Measurements from ENCODE around the gene ASXL2. TPM values are rescaled to one million over a fixed set of nuclear protein-coding genes. Genes with fewer than 3 reads are reported as not detected.
"Not testable (repeated sequence)": the region's sequence is repeated elsewhere in the genome, so short reads cannot be mapped to it uniquely, and the experiment has no call there.

ASXL2 gene
- total and polyA plus RNA-seq, 5 experiments from 2014 or later: 7.6 to 62.2 (median 11.2) TPM

- Mint-ChIP-seq H3K36me3 (peaks cover 0 to 9% (median 0%) of the 10 kb centered on the region in 3 donors), H3K27me3 (no peaks in the 10 kb centered on the region), H3K4me1 (peaks cover 16 to 36% (median 32%) of the 10 kb centered on the region in 4 donors), H3K4me3 (peak overlapping the region; percentile 96 to 99 (median 97)), H3K9me3 (no peaks in the 10 kb centered on the region), H3K27ac (peak overlapping the region; percentile 95 to 99 (median 98))
- POLR2A ChIA-PET: interaction anchor here (0.9 to 2.2 kb wide), 9 partner anchors 16 to 467 kb away, joined by 3 to 21 read pairs (median 6); partner anchors contain the start of genes ADGRF3, DTNB and RAB10
- DNase-seq (no peak), ATAC-seq (no peak)
Measured at GRCh38 chr2:25879133-25879730, 945 bp upstream of the ASXL2 start.

DNA sequence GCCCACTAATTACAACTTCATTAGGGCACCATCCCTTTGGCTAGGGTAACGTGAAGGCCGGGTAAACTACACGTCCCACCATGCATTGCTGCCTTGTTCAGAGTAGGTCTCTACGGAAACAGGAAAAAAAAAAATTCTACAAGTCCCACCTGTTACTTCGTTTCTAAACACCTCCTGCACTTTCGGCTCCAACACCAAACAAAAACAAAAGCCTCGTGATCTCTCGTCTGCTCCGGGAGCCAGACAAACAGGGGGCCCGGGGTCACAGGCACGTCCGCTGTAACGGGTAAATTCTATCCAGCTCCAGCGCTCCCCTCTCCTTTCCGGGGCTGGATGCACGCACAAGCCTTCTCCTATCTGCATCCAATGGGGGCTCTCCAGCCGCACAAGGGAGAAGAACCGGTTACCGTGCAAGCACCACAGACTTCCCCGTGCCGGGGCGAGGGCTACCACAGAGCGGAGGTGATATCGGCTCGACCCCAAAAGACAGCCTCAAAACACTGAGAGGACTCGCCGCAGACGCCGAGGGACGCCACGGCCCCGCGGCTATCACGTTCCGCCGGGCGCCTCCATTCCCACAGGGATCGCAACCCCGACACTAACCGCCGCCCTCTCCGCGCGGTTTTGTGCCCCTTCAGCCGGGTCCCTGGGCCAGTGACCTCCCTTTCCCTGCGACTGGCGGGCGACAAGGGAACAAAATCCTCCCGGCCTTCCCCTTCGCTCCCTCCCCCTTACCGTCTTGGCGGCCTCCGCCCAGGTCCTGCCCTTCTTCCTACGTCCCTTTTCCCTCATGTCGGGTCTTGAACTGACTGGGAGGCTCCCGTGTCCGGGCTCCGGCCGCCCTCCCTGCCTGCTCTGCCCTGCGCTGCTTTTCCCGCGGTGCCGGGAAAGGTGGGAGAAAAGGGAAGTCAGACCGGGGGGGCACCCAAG is 591 bp downstream of the ASXL2 start:
- peak overlapping the region; percentile 96 to 99 (median 97) for H3K4me3 Mint-ChIP-seq
- no peaks in the 10 kb centered on the region for H3K27me3 Mint-ChIP-seq
- no peaks in the 10 kb centered on the region for H3K9me3 Mint-ChIP-seq
- DNase-seq: peak; percentile 30 to 78 (median 60)
- peak overlapping the region; percentile 95 to 99 (median 98) for H3K27ac Mint-ChIP-seq
- peaks cover 0 to 19% (median 0%) of the 10 kb centered on the region in 3 donors for H3K36me3 Mint-ChIP-seq
- POLR2A ChIA-PET: interaction anchor here (0.9 to 2.2 kb wide), 10 partner anchors 18 to 469 kb away, joined by 3 to 21 read pairs (median 6); partner anchors contain the start of genes ADGRF3, DTNB and RAB10
- ATAC-seq: peak; percentile 48 to 55
- peaks cover 18 to 43% (median 39%) of the 10 kb centered on the region in 4 donors for H3K4me1 Mint-ChIP-seq

GRCh38 chr2:25872134-25872533 is 6.2 kb downstream of the ASXL2 start:
- H3K27ac Mint-ChIP-seq: no peak overlapping the region
- peak overlapping the region in 1 of 10 donors; percentile 15 for H3K4me3 Mint-ChIP-seq
- H3K4me1 Mint-ChIP-seq: peaks cover 18 to 46% (median 39%) of the 10 kb centered on the region in 4 donors
- H3K36me3 Mint-ChIP-seq: peaks cover 0 to 61% (median 0%) of the 10 kb centered on the region in 3 donors
- DNase-seq (no peak), ATAC-seq (no peak)
- POLR2A ChIA-PET: no interaction called here
- no peaks in the 10 kb centered on the region for H3K27me3 Mint-ChIP-seq
- H3K9me3 Mint-ChIP-seq: no peaks in the 10 kb centered on the region

- Mint-ChIP-seq H3K4me1 (peaks cover 4 to 26% (median 20%) of the 10 kb centered on the region in 4 donors), H3K4me3 (peak overlapping the region in 1 of 10 donors; percentile 5), H3K27ac (peak overlapping the region in 3 of 10 donors; percentile 18 to 65 (median 49)), H3K9me3 (no peaks in the 10 kb centered on the region), H3K27me3 (no peaks in the 10 kb centered on the region), H3K36me3 (peaks cover 0 to 48% (median 4%) of the 10 kb centered on the region in 3 donors)
- POLR2A ChIA-PET: interaction anchor here (0.8 to 1.0 kb wide), 2 partner anchors 11 to 317 kb away, joined by 3 read pairs; no protein-coding TSS in a partner anchor
- no peak for ATAC-seq
- DNase-seq: no peak
Measured at GRCh38 chr2:25867396-25868003, 10.8 kb downstream of the ASXL2 start.

DNA sequence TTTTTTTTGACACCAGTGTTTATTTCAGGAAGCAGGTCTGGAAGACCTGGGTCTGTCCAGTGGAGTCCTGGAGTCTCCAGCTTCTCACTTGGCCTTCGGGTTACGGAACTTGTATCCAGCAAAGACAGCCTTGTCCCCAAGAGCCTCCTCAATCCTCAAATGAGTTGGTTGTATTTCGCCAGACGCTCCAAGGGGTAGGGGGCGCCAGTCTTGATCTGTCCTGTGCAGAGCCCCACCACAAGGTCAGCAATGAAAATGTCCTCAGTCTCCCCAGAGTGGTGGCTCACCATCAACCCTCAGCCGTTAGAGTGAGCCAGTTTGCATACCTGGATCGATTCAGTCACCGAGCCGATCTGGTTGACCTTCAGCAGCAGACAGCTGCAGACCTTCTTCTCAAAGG is 21.9 kb downstream of the ASXL2 start:
- Mint-ChIP-seq H3K4me3 (no peak overlapping the region), H3K9me3 (no peaks in the 10 kb centered on the region), H3K4me1 (peaks cover 22 to 55% (median 52%) of the 10 kb centered on the region in 4 donors), H3K27ac (no peak overlapping the region), H3K36me3 (peaks cover 0 to 9% (median 3%) of the 10 kb centered on the region in 3 donors), H3K27me3 (no peaks in the 10 kb centered on the region)
- POLR2A ChIA-PET: interaction anchor here (0.8 kb wide), 1 partner anchor 11 kb away, joined by 3 read pairs; no protein-coding TSS in a partner anchor
- ATAC-seq (no peak), DNase-seq (no peak)

GRCh38 chr2:25855065-25855464 is 23.2 kb downstream of the ASXL2 start:
- Mint-ChIP-seq H3K4me3 (no peak overlapping the region), H3K4me1 (peaks cover 26 to 55% (median 51%) of the 10 kb centered on the region in 4 donors), H3K27me3 (no peaks in the 10 kb centered on the region), H3K27ac (no peak overlapping the region), H3K9me3 (no peaks in the 10 kb centered on the region), H3K36me3 (peaks cover 0 to 9% (median 3%) of the 10 kb centered on the region in 3 donors)
- POLR2A ChIA-PET: interaction anchor here (1.5 kb wide), 1 partner anchor 23 kb away, joined by 5 read pairs; the partner anchor contains the start of gene ASXL2
- ATAC-seq: no peak
- no peak for DNase-seq

DNA sequence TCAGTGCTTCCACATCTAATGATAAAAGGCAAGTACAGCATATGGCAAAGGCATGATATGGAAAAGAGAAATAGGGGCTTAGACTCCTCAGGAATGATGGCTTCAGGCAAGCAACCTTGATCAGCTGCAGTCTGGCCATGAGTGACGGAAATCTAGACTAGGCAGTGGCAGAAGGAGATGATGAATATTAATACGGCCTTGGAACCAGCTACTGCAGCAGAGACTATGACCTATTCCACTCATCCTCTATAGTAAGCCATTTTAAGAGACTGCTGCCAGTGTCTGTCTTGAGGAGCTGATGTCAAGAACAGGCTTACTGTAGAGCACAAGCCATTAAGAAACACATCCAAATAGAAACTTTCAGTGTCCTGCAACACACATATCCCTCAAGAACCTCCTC is 23.7 kb downstream of the ASXL2 start:
- ATAC-seq (no peak), DNase-seq (no peak)
- Mint-ChIP-seq H3K36me3 (peaks cover 0 to 9% (median 3%) of the 10 kb centered on the region in 3 donors), H3K4me1 (peaks cover 25 to 54% (median 50%) of the 10 kb centered on the region in 4 donors), H3K27me3 (no peaks in the 10 kb centered on the region), H3K9me3 (no peaks in the 10 kb centered on the region), H3K27ac (peak overlapping the region in 1 of 10 donors; percentile 41), H3K4me3 (no peak overlapping the region)
- POLR2A ChIA-PET: interaction anchor here (1.5 kb wide), 1 partner anchor 24 kb away, joined by 5 read pairs; the partner anchor contains the start of gene ASXL2

DNA sequence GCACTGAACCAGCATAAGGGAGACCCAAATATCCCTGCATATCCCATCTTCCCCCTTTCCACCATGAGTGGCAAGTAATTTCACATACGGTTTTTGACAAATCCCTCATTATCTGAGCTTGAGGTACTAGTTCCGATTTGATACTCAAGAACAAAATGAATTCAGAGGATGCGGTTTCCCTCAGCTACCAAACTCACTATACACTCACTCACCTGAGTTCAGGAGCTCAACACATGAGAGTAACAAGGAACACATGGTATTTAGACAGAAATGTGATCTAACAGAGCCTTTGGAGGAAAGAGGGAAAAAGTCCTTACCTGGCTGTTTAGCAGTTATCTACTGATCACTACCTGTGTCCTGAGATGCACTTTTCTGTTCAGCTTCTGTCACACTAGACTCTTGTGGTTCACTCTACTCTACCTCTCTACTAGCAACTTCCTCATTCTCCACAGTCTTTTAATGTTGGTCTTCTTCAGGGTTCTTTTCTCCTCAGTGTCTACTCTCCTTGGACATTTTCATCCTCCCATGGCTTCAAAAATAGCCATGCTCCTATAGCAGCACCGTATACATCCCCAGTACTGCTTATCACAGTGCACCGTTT is 25.1 kb downstream of the ASXL2 start:
- Mint-ChIP-seq H3K36me3 (peaks cover 0 to 6% (median 3%) of the 10 kb centered on the region in 3 donors), H3K27ac (peak overlapping the region in 8 of 10 donors; percentile 20 to 58 (median 38)), H3K27me3 (no peaks in the 10 kb centered on the region), H3K4me3 (peak overlapping the region in 4 of 10 donors; percentile 11 to 41 (median 22)), H3K9me3 (no peaks in the 10 kb centered on the region), H3K4me1 (peaks cover 22 to 50% (median 46%) of the 10 kb centered on the region in 4 donors)
- DNase-seq: peak in 2 of 10 donors; percentile 15 to 23
- POLR2A ChIA-PET: interaction anchor here (0.5 to 1.5 kb wide), 3 partner anchors 25 to 150 kb away, joined by 4 to 6 read pairs (median 5); partner anchors contain the start of gene ASXL2
- peak in 1 of 2 donors; percentile 34 for ATAC-seq

DNA sequence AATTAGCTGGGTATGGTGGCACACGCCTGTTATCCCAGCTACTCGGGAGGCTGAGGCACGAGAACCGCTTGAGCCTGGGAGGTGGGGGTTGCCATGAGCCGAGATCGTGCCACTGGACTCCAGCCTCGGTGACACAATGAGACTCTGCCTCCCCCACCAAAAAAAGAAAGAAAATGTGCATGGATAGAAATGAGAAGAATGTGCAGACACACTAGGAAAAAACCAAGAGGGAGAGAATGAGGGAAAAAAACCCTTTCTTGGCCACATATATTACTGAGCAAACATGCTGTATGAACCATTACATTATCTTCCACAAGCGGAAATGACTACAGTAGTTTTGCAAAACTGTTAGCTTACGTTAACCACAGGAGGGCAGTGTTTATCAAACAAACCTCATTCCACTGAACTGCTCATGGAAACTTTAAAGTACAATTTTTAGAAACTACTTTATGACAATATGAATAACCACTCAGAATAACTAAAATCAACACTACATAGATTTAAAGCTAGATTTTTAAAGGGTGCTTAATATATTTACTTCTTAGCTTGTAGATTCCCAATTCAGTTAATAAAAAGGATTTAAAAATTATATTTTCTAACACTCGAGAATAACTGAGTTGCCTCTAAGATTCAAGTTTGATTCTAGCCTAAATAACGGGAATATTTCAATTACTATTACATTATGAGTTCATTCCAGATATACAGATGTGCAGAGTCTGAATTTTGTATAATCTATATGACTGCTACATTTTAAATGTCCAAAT is 26.4 kb downstream of the ASXL2 start:
- H3K4me3 Mint-ChIP-seq: peak overlapping the region in 9 of 10 donors; percentile 47 to 80 (median 65)
- DNase-seq (peak in 7 of 10 donors; percentile 7 to 76 (median 48)), ATAC-seq (peak; percentile 94 to 95)
- H3K4me1 Mint-ChIP-seq: peaks cover 23 to 46% (median 43%) of the 10 kb centered on the region in 4 donors
- H3K27me3 Mint-ChIP-seq: no peaks in the 10 kb centered on the region
- H3K36me3 Mint-ChIP-seq: peaks cover 0 to 9% (median 7%) of the 10 kb centered on the region in 3 donors
- POLR2A ChIA-PET: interaction anchor here (0.8 to 1.7 kb wide), 3 partner anchors 21 to 178 kb away, joined by 3 to 6 read pairs (median 4); partner anchors contain the start of gene ASXL2
- H3K9me3 Mint-ChIP-seq: peaks cover 0 to 3% (median 0%) of the 10 kb centered on the region in 9 donors
- H3K27ac Mint-ChIP-seq: peak overlapping the region in 7 of 10 donors; percentile 5 to 89 (median 58)

GRCh38 chr2:25850400-25850799 is 27.9 kb downstream of the ASXL2 start:
- not testable (repeated sequence) for H3K9me3 Mint-ChIP-seq, H3K27ac Mint-ChIP-seq, H3K27me3 Mint-ChIP-seq, H3K36me3 Mint-ChIP-seq
- peak in 2 of 10 donors; percentile 6 to 15 for DNase-seq
- POLR2A ChIA-PET: interaction anchor here (0.7 to 1.7 kb wide), 2 partner anchors 28 to 55 kb away, joined by 3 to 6 read pairs; partner anchors contain the start of gene ASXL2
- peak; percentile 34 to 68 for ATAC-seq
- Mint-ChIP-seq H3K4me3 (peak overlapping the region; percentile 0 to 65 (median 27)), H3K4me1 (peaks cover 23 to 46% (median 43%) of the 10 kb centered on the region in 4 donors)

GRCh38 chr2:25849350-25849749 is 28.9 kb downstream of the ASXL2 start:
- not testable (repeated sequence) for H3K27me3 Mint-ChIP-seq

More at GRCh38 chr2:25849350-25849749, 28.9 kb downstream of the ASXL2 start:
- not testable (repeated sequence) for H3K27ac Mint-ChIP-seq, ATAC-seq, H3K9me3 Mint-ChIP-seq, H3K4me3 Mint-ChIP-seq, DNase-seq
- Mint-ChIP-seq H3K36me3 (peaks cover 0 to 12% (median 6%) of the 10 kb centered on the region in 3 donors), H3K4me1 (peaks cover 23 to 40% (median 37%) of the 10 kb centered on the region in 4 donors)
- POLR2A ChIA-PET: interaction anchor here (0.6 to 0.9 kb wide), 2 partner anchors 47 to 720 kb away, joined by 4 to 7 read pairs; no protein-coding TSS in a partner anchor
